Astrocyte (in vitro differentiated cells and primary cell): ENCODE results near the gene DIAPH1. TPM values are rescaled to one million over a fixed set of nuclear protein-coding genes. Genes with fewer than 3 reads are reported as not detected.

Source experiments
- DNase-seq: peaks from one replicate; pipeline ENCODE4 v3.0.0-alpha.2; 2010; ENCODE audit warnings: low read depth
- FAIRE-seq: peaks from 2 replicates; lab custom pipeline; 2011; peaks lifted over from hg19 to GRCh38; lab: Jason Lieb, UNC
- H2AFZ ChIP-seq: 2 replicates; pipeline ENCODE4 v1.6.0; 2012; ENCODE audit warnings: low read depth, low read length, inconsistent platforms
- H3K27ac ChIP-seq: 2 replicates; pipeline ENCODE4 v1.5.1; 2011; ENCODE audit warnings: low read depth, low read length, inconsistent platforms
- H3K27me3 ChIP-seq: 2 replicates; pipeline ENCODE4 v1.6.0; 2011; ENCODE audit warnings: low read length, inconsistent platforms; ENCODE audit not compliant: insufficient read depth
- H3K36me3 ChIP-seq: 2 replicates; pipeline ENCODE4 v1.5.1; 2011; ENCODE audit warnings: low read length, inconsistent platforms; ENCODE audit not compliant: insufficient read depth
- H3K4me1 ChIP-seq: 2 replicates; pipeline ENCODE4 v1.5.1; 2011; ENCODE audit warnings: low read length, inconsistent platforms; ENCODE audit not compliant: insufficient read depth
- H3K4me2 ChIP-seq: 2 replicates; pipeline ENCODE4 v1.6.0; 2012; ENCODE audit warnings: low read length, inconsistent platforms
- H3K4me3 ChIP-seq: 2 replicates; pipeline ENCODE4 v1.5.1; 2011; ENCODE audit warnings: low read depth, mild to moderate bottlenecking, low read length, inconsistent platforms; ENCODE audit not compliant: insufficient read depth
- H3K79me2 ChIP-seq: 2 replicates; pipeline ENCODE4 v1.6.0; 2012; ENCODE audit warnings: mild to moderate bottlenecking, low read length, inconsistent platforms; ENCODE audit not compliant: insufficient read depth
- H3K9ac ChIP-seq: 2 replicates; pipeline ENCODE4 v1.6.0; 2012; ENCODE audit warnings: mild to moderate bottlenecking, low read length, inconsistent platforms
- H3K9me3 ChIP-seq: 2 replicates; pipeline ENCODE4 v1.5.1; 2012; ENCODE audit warnings: low read depth, mild to moderate bottlenecking, low read length, inconsistent platforms; ENCODE audit not compliant: insufficient read depth
- H4K20me1 ChIP-seq: 2 replicates; pipeline ENCODE4 v1.6.0; 2012; ENCODE audit warnings: low read length, inconsistent platforms; ENCODE audit not compliant: insufficient read depth
- H3K27ac Mint-ChIP-seq: one replicate; pipeline ENCODE4 v1.8.0; 2021; ENCODE audit warnings: mild to moderate bottlenecking, mixed read lengths; ENCODE audit not compliant: unreplicated experiment
- H3K27me3 Mint-ChIP-seq: one replicate; pipeline ENCODE4 v1.8.0; 2021; ENCODE audit warnings: low read depth, mixed read lengths; ENCODE audit not compliant: unreplicated experiment
- H3K36me3 Mint-ChIP-seq: one replicate; pipeline ENCODE4 v1.8.0; 2021; ENCODE audit warnings: low read depth, mixed read lengths; ENCODE audit not compliant: unreplicated experiment
- H3K4me1 Mint-ChIP-seq: one replicate; pipeline ENCODE4 v1.8.0; 2021; ENCODE audit warnings: low read depth, mixed read lengths; ENCODE audit not compliant: unreplicated experiment
- H3K4me3 Mint-ChIP-seq: one replicate; pipeline ENCODE4 v1.8.0; 2021; ENCODE audit warnings: mild to moderate bottlenecking, moderate library complexity, mixed read lengths; ENCODE audit not compliant: unreplicated experiment
- H3K9me3 Mint-ChIP-seq: one replicate; pipeline ENCODE4 v1.8.0; 2021; ENCODE audit warnings: mild to moderate bottlenecking, mixed read lengths; ENCODE audit not compliant: unreplicated experiment
- CTCF ChIP-seq: IDR thresholded peaks from 2 replicates; pipeline ENCODE4 v1.5.1; 2011; ENCODE audit warnings: low read depth, mild to moderate bottlenecking, inconsistent platforms, low read length, moderate library complexity; ENCODE audit not compliant: insufficient read depth
- EZH2 ChIP-seq: IDR thresholded peaks from 2 replicates; pipeline ENCODE4 v1.6.1; 2012; ENCODE audit warnings: mild to moderate bottlenecking, low read length, inconsistent platforms; ENCODE audit not compliant: insufficient read depth
- total RNA-seq: library from RNA; stranded (reverse); gene quantifications from 2 replicates; pipeline ENCODE4 v1.2.1, GENCODE V29; 2021

Gene DIAPH1
- total RNA-seq, 1 donor from 2014 or later = 78.8 TPM

- Histone ChIP-seq H3K9ac (peak within 1 kb of the TSS; percentile 23), H3K79me2 (peaks cover 76% of the 10 kb centered on the region), H3K4me3 (peak within 1 kb of the TSS; percentile 49), H3K9me3 (no peaks in the 10 kb centered on the region), H3K27me3 (no peaks in the 10 kb centered on the region), H2AFZ (no peak within 1 kb of the TSS), H3K4me2 (peak within 1 kb of the TSS; percentile 83), H3K36me3 (no peaks in the 10 kb centered on the region), H3K27ac (no peak within 1 kb of the TSS), H3K4me1 (peaks cover 26% of the 10 kb centered on the region), H4K20me1 (peaks cover 92% of the 10 kb centered on the region)
- Mint-ChIP-seq H3K36me3 (peaks cover 39% of the 10 kb centered on the region), H3K4me3 (peak within 1 kb of the TSS; percentile 75), H3K4me1 (peaks cover 41% of the 10 kb centered on the region), H3K9me3 (no peaks in the 10 kb centered on the region), H3K27me3 (no peaks in the 10 kb centered on the region), H3K27ac (no peak within 1 kb of the TSS)
- no peak for FAIRE-seq
- TF ChIP-seq EZH2 = no peak
- no peak for TF ChIP-seq CTCF
- DNase-seq = no peak
Observed at GRCh38 chr5:141484641-141485311, 134.0 kb downstream of the DIAPH1 start, which contains the start of gene PCDHGC4. PCDHGC4 (plus strand) TSS chr5:141485030; CDS start chr5:141485174, 144 bp downstream.

- peak overlapping the region; percentile 49 for H3K4me3 ChIP-seq
Observed at GRCh38 chr5:141484310-141484640, 134.5 kb downstream of the DIAPH1 start.

More at GRCh38 chr5:141484310-141484640, 134.5 kb downstream of the DIAPH1 start:
- Mint-ChIP-seq H3K27me3 (no peaks in the 10 kb centered on the region), H3K27ac (no peak overlapping the region), H3K4me3 (peak overlapping the region; percentile 75), H3K36me3 (peaks cover 35% of the 10 kb centered on the region), H3K9me3 (no peaks in the 10 kb centered on the region), H3K4me1 (peaks cover 36% of the 10 kb centered on the region)
- Histone ChIP-seq H3K79me2 (peaks cover 77% of the 10 kb centered on the region), H3K4me1 (peaks cover 25% of the 10 kb centered on the region), H2AFZ (no peak overlapping the region), H3K4me2 (peak overlapping the region; percentile 83), H3K27ac (no peak overlapping the region), H3K27me3 (no peaks in the 10 kb centered on the region), H3K9me3 (no peaks in the 10 kb centered on the region), H4K20me1 (peaks cover 92% of the 10 kb centered on the region), H3K9ac (no peak overlapping the region), H3K36me3 (no peaks in the 10 kb centered on the region)
- DNase-seq (peak; percentile 25), FAIRE-seq (peak; percentile 56)
- TF ChIP-seq CTCF = no peak
- TF ChIP-seq EZH2 = no peak
